CD14-positive monocyte (primary cell): ENCODE measurements around the gene DPYD. TPM values are rescaled to one million over a fixed set of nuclear protein-coding genes. Genes with fewer than 3 reads are reported as not detected.
A peak's percentile ranks its signal among the peaks of the same experiment; 100 is the strongest.

ENCODE experiments used
- DNase-seq, 3 donors: peaks; one replicate each; pipeline ENCODE4 v3.0.0-alpha.2; 2011 to 2022
- H2AFZ ChIP-seq: 2 replicates; pipeline ENCODE4 v1.6.0; 2012; ENCODE audit warnings: mild to moderate bottlenecking, low read depth, low read length, inconsistent platforms; ENCODE audit not compliant: insufficient read depth, poor library complexity, severe bottlenecking
- H3K27ac ChIP-seq, 2 donors: 1 replicate in 1 of 2; 2 replicates in 1 of 2; pipeline ENCODE4 v1.5.1; 2012 to 2013; ENCODE audit warnings: low read length in 2 of 2, control low read depth in 1 of 2, inconsistent platforms in 1 of 2, low read depth in 1 of 2, mild to moderate bottlenecking in 1 of 2
- H3K27me3 ChIP-seq, 2 donors: one replicate each; pipeline versions ENCODE4 v1.6.0 to v1.6.1; 2011 to 2013; ENCODE audit warnings: low read length in 2 of 2; ENCODE audit not compliant: control insufficient read depth in 2 of 2, insufficient read depth in 2 of 2
- H3K36me3 ChIP-seq, 2 donors: replicated peaks in 1 of 2; 1 replicate in 1 of 2; 2 replicates in 1 of 2; pipeline versions ENCODE4 v1.5.1 to v1.6.1; 2012 to 2013; ENCODE audit warnings: low read length in 2 of 2, control low read depth in 1 of 2, inconsistent platforms in 1 of 2, mild to moderate bottlenecking in 1 of 2; ENCODE audit not compliant: insufficient read depth in 2 of 2, control insufficient read depth in 1 of 2
- H3K4me1 ChIP-seq, 2 donors: 1 replicate in 1 of 2; 2 replicates in 1 of 2; pipeline versions ENCODE4 v1.5.1 to v1.6.1; 2012 to 2013; ENCODE audit warnings: low read length in 2 of 2, control low read depth in 1 of 2, inconsistent platforms in 1 of 2, mild to moderate bottlenecking in 1 of 2, moderate library complexity in 1 of 2; ENCODE audit not compliant: insufficient read depth in 2 of 2, control insufficient read depth in 1 of 2
- H3K4me2 ChIP-seq: replicated peaks from 2 replicates; pipeline ENCODE3; 2012; ENCODE audit warnings: low read length, moderate library complexity, mild to moderate bottlenecking; ENCODE audit not compliant: poor library complexity, severe bottlenecking; ENCODE audit errors: extremely low read depth
- H3K4me3 ChIP-seq, 3 experiments: fragments of 200-600 bp in 1 of 3; sonication (generic) in 1 of 3; replicated peaks in 1 of 3; 1 replicate in 2 of 3; 2 replicates in 1 of 3; pipeline ENCODE4 v1.5.1; 2011 to 2013; ENCODE audit warnings: low read length in 3 of 3, mild to moderate bottlenecking in 3 of 3, control low read depth in 2 of 3, low read depth in 2 of 3, inconsistent platforms in 1 of 3, moderate library complexity in 1 of 3
- H3K79me2 ChIP-seq: 2 replicates; pipeline ENCODE4 v1.6.0; 2012; ENCODE audit warnings: mild to moderate bottlenecking, control low read depth, inconsistent platforms, low read length, moderate library complexity; ENCODE audit not compliant: insufficient read depth
- H3K9ac ChIP-seq: 2 replicates; pipeline ENCODE4 v1.6.0; 2017; ENCODE audit warnings: low read length, mild to moderate bottlenecking; ENCODE audit not compliant: insufficient read depth, poor library complexity, severe bottlenecking
- H3K9me3 ChIP-seq, 2 donors: replicated peaks in 1 of 2; 1 replicate in 1 of 2; 2 replicates in 1 of 2; pipeline versions ENCODE4 v1.5.1 to v1.6.1; 2012 to 2013; ENCODE audit warnings: low read length in 2 of 2, control low read depth in 1 of 2; ENCODE audit not compliant: control insufficient read depth in 1 of 2, insufficient read depth in 1 of 2
- H4K20me1 ChIP-seq: 2 replicates; pipeline ENCODE4 v1.6.0; 2012; ENCODE audit warnings: mild to moderate bottlenecking, low read length, control low read depth, moderate library complexity; ENCODE audit not compliant: insufficient read depth
- H3K27ac Mint-ChIP-seq, 7 donors: one replicate each; pipeline ENCODE4 v1.8.0; 2020; ENCODE audit warnings: mild to moderate bottlenecking in 7 of 7, mixed read lengths in 7 of 7, moderate library complexity in 6 of 7, inconsistent platforms in 2 of 7
- H3K27me3 Mint-ChIP-seq, 3 donors: one replicate each; pipeline ENCODE4 v1.8.0; 2021 to 2022; ENCODE audit warnings: low read depth in 3 of 3, mild to moderate bottlenecking in 3 of 3, mixed read lengths in 3 of 3, moderate library complexity in 3 of 3, inconsistent platforms in 1 of 3
- H3K36me3 Mint-ChIP-seq, 2 donors: one replicate each; pipeline ENCODE4 v1.8.0; 2020; ENCODE audit warnings: mixed read lengths in 2 of 2, inconsistent platforms in 1 of 2, mild to moderate bottlenecking in 1 of 2
- H3K4me1 Mint-ChIP-seq: one replicate; pipeline ENCODE4 v1.8.0; 2020; ENCODE audit warnings: mild to moderate bottlenecking, mixed read lengths
- H3K4me3 Mint-ChIP-seq, 2 donors: one replicate each; pipeline ENCODE4 v1.8.0; 2020; ENCODE audit warnings: mild to moderate bottlenecking in 2 of 2, mixed read lengths in 2 of 2, moderate library complexity in 1 of 2
- H3K9me3 Mint-ChIP-seq, 7 donors: one replicate each; pipeline ENCODE4 v1.8.0; 2020 to 2022; ENCODE audit warnings: mixed read lengths in 7 of 7, mild to moderate bottlenecking in 6 of 7, moderate library complexity in 6 of 7, inconsistent platforms in 2 of 7
- WGBS: methylation state at CpG from one replicate; pipeline ENCODE4 v1.1.5; 2013; ENCODE audit warnings: missing lambda C conversion rate; ENCODE audit not compliant: insufficient coverage; 5-methylcytosine and 5-hydroxymethylcytosine counted together
- intact Hi-C, 2 donors: fragments of 100-400 bp; cut with micrococcal nuclease; formaldehyde crosslinking; loops; one replicate each; pipeline versions ENCODE4 v1.15.0 to v1.15.1; 2023
- polyA plus RNA-seq, 3 donors: library from polyadenylated mRNA; depleted of rRNA in 1 of 3; unstranded in 2 of 3; stranded (reverse) in 1 of 3; fragments of 300-500 nt in 2 of 3; fragments of >200 nt in 1 of 3; fragmentation: Illumina TruSeq in 2 of 3; gene quantifications; 1 replicate in 2 of 3; 2 replicates in 1 of 3; pipeline ENCODE4 v1.2.3, GENCODE V29; 2012 to 2021
- TF ChIP-seq, protein P1 (sequence below): fragments of 200-600 bp; IDR thresholded peaks from one replicate; pipeline ENCODE4 v1.8.0; 2022; ENCODE audit warnings: antibody characterized with exemption, mild to moderate bottlenecking

DPYD gene
- polyA plus RNA-seq, 3 donors: 87.6 to 171 (median 144) TPM

DNA sequence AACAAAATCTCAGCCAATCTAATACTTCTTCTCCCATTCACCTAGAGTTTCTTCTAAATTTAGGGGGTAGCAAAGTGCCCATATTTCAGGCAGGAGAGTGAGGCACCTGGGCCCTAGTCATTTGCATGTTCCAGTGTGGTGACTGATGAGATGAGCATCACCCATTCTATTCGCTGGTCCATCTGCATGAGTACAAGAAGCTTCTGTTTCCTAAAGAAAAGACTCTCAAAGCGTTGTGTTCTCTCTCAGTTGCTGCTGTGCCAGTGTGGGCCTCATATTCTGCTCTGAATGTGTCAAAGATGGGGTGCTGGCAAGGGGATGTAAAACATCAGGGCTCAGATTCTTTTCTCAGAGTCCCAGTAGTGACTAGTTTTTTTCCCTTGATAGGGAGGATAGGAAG lies 16.1 kb upstream of the DPYD start:
- H4K20me1 ChIP-seq: no peaks in the 10 kb centered on the region
- no peak overlapping the region for H3K27ac ChIP-seq
- intact Hi-C loops: no loop called here
- H3K4me1 ChIP-seq: peaks cover 13 to 16% of the 10 kb centered on the region in 2 donors
- H3K27me3 Mint-ChIP-seq: peaks cover 2% of the 10 kb centered on the region in 3 donors
- peaks cover 16% of the 10 kb centered on the region for H3K4me1 Mint-ChIP-seq
- 100% methylated on average over 1 of the region's 2 CpGs for WGBS
- no peaks in the 10 kb centered on the region for H3K9me3 ChIP-seq
- no peak overlapping the region for H3K4me2 ChIP-seq
- no peaks in the 10 kb centered on the region for H3K27me3 ChIP-seq
- no peak overlapping the region for H3K4me3 ChIP-seq
- no peak overlapping the region for H3K4me3 Mint-ChIP-seq
- H3K9ac ChIP-seq: no peak overlapping the region
- peak overlapping the region in 1 of 7 donors; percentile 49 for H3K27ac Mint-ChIP-seq
- H3K9me3 Mint-ChIP-seq: peaks cover 0 to 2% (median 0%) of the 10 kb centered on the region in 7 donors
- no peaks in the 10 kb centered on the region for H3K36me3 Mint-ChIP-seq
- no peak overlapping the region for H2AFZ ChIP-seq
- H3K36me3 ChIP-seq: no peaks in the 10 kb centered on the region
- TF ChIP-seq, protein P1, sequence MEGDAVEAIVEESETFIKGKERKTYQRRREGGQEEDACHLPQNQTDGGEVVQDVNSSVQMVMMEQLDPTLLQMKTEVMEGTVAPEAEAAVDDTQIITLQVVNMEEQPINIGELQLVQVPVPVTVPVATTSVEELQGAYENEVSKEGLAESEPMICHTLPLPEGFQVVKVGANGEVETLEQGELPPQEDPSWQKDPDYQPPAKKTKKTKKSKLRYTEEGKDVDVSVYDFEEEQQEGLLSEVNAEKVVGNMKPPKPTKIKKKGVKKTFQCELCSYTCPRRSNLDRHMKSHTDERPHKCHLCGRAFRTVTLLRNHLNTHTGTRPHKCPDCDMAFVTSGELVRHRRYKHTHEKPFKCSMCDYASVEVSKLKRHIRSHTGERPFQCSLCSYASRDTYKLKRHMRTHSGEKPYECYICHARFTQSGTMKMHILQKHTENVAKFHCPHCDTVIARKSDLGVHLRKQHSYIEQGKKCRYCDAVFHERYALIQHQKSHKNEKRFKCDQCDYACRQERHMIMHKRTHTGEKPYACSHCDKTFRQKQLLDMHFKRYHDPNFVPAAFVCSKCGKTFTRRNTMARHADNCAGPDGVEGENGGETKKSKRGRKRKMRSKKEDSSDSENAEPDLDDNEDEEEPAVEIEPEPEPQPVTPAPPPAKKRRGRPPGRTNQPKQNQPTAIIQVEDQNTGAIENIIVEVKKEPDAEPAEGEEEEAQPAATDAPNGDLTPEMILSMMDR: no peak
- no peaks in the 10 kb centered on the region for H3K79me2 ChIP-seq
- DNase-seq: no peak

DNA sequence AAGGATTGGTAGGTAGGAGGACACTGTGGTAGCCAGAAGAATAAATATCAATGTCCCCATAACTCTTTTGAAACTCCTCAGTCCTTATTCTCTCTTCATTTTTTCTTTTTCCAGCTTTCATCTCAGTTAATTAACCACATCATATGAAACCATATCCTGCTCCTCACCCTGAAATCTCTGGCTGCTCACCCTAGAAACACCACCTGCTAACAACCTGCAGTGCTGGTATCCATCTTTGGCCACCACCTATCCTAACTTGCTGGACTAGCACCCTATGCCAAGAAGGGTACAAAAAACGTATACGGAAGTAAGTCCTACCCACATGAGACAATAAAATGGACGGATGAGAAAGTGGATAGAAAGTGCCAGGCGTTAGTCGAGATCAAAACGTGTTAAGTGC lies 13.7 kb upstream of the DPYD start:
- WGBS: 84% methylated on average over 5 of the region's 6 CpGs

More for the DNA sequence above, 13.7 kb upstream of the DPYD start:
- peaks cover 0 to 2% (median 0%) of the 10 kb centered on the region in 7 donors for H3K9me3 Mint-ChIP-seq
- no peak for DNase-seq
- H3K9me3 ChIP-seq: no peaks in the 10 kb centered on the region
- no peak overlapping the region for H3K4me3 ChIP-seq
- no peak overlapping the region for H3K4me2 ChIP-seq
- no peaks in the 10 kb centered on the region for H3K36me3 ChIP-seq
- TF ChIP-seq, protein P1: no peak
- intact Hi-C loops: no loop called here
- H4K20me1 ChIP-seq: no peaks in the 10 kb centered on the region
- H3K9ac ChIP-seq: no peak overlapping the region
- no peak overlapping the region for H3K27ac ChIP-seq
- no peaks in the 10 kb centered on the region for H3K27me3 ChIP-seq
- peaks cover 13 to 16% of the 10 kb centered on the region in 2 donors for H3K4me1 ChIP-seq
- H3K79me2 ChIP-seq: no peaks in the 10 kb centered on the region
- H3K27me3 Mint-ChIP-seq: peaks cover 0 to 2% (median 2%) of the 10 kb centered on the region in 3 donors
- no peak overlapping the region for H3K27ac Mint-ChIP-seq
- no peak overlapping the region for H3K4me3 Mint-ChIP-seq
- H3K36me3 Mint-ChIP-seq: no peaks in the 10 kb centered on the region
- H3K4me1 Mint-ChIP-seq: peaks cover 16% of the 10 kb centered on the region
- no peak overlapping the region for H2AFZ ChIP-seq
